B cell (primary cell): ENCODE measurements around the gene TBCA. TPM values are rescaled to one million over a fixed set of nuclear protein-coding genes. Genes with fewer than 3 reads are reported as not detected.

Experiments
- ATAC-seq: fragments of 200-7000 bp; cut with Tn5 transposase; one replicate; pipeline ENCODE4 v1.10.0; 2021; ENCODE audit warnings: low read depth, mild to moderate bottlenecking, moderate number of reproducible peaks, moderate library complexity
- CTCF ChIA-PET: fragments of 350-600 bp; sonication (Branson Sonifier 250); formaldehyde crosslinking; loops from one replicate; lab custom pipeline; 2021; ENCODE audit warnings: antibody characterized with exemption, inconsistent platforms; lab: Charles Lee
- POLR2A ChIA-PET: fragments of 350-600 bp; sonication (Branson Sonifier 250); formaldehyde crosslinking; loops from one replicate; lab custom pipeline; 2021; ENCODE audit warnings: antibody characterized with exemption; lab: Charles Lee
- DNase-seq: peaks from one replicate; pipeline ENCODE4 v3.0.0; 2013
- H2AFZ ChIP-seq: 2 replicates; pipeline ENCODE4 v1.6.1; 2012; ENCODE audit warnings: mild to moderate bottlenecking, low read depth, low read length; ENCODE audit not compliant: insufficient read depth, poor library complexity, severe bottlenecking
- H3K27ac ChIP-seq, 2 donors: 1 replicate in 1 of 2; 2 replicates in 1 of 2; pipeline ENCODE4 v1.5.1; 2012 to 2013; ENCODE audit warnings: low read length in 2 of 2, mild to moderate bottlenecking in 2 of 2, moderate library complexity in 1 of 2
- H3K27me3 ChIP-seq, 4 experiments: fragments of 200-600 bp in 1 of 4; sonication (generic) in 1 of 4; replicated peaks in 1 of 4; 1 replicate in 2 of 4; 2 replicates in 2 of 4; pipeline versions ENCODE4 v1.6.1 to v1.7.0; 2013 to 2016; ENCODE audit warnings: low read length in 3 of 4, mild to moderate bottlenecking in 2 of 4, mixed read lengths in 1 of 4, moderate library complexity in 1 of 4; ENCODE audit not compliant: insufficient read depth in 4 of 4, control insufficient read depth in 3 of 4; ENCODE audit errors: control extremely low read depth in 1 of 4
- H3K36me3 ChIP-seq, 2 experiments: replicated peaks in 1 of 2; 1 replicate in 1 of 2; 2 replicates in 1 of 2; pipeline versions ENCODE4 v1.6.1 to v1.7.1; 2013; ENCODE audit warnings: low read length in 1 of 2; ENCODE audit not compliant: insufficient read depth in 2 of 2, control insufficient read depth in 1 of 2; ENCODE audit errors: control extremely low read depth in 1 of 2, extremely low read depth in 1 of 2
- H3K4me1 ChIP-seq, 2 donors: fragments of 200-600 bp in 1 of 2; sonication (generic) in 1 of 2; 1 replicate in 1 of 2; 2 replicates in 1 of 2; pipeline versions ENCODE4 v1.5.1 to v1.6.1; 2013 to 2017; ENCODE audit warnings: low read length in 2 of 2; ENCODE audit not compliant: control insufficient read depth in 2 of 2, insufficient read depth in 2 of 2
- H3K4me2 ChIP-seq: replicated peaks from 2 replicates; pipeline ENCODE3; 2012; ENCODE audit warnings: mild to moderate bottlenecking, low read depth, low read length; ENCODE audit not compliant: poor library complexity, severe bottlenecking
- H3K4me3 ChIP-seq, 5 experiments: fragments of 200-600 bp in 1 of 5; sonication (generic) in 1 of 5; 1 replicate in 3 of 5; 2 replicates in 2 of 5; pipeline versions ENCODE4 v1.5.1 to v1.7.0; 2011 to 2016; ENCODE audit warnings: low read length in 4 of 5, mild to moderate bottlenecking in 4 of 5, low read depth in 2 of 5, control low read depth in 1 of 5, moderate library complexity in 1 of 5; ENCODE audit not compliant: insufficient read depth in 1 of 5; ENCODE audit errors: control extremely low read depth in 1 of 5, extremely low read depth in 1 of 5
- H3K79me2 ChIP-seq: fragments of 200-600 bp; sonication (generic); one replicate; pipeline ENCODE4 v1.6.0; 2016; ENCODE audit warnings: low read length; ENCODE audit not compliant: control insufficient read depth, insufficient read depth
- H3K9ac ChIP-seq: fragments of 200-600 bp; sonication (generic); 2 replicates; pipeline ENCODE4 v1.6.1; 2017; ENCODE audit warnings: mild to moderate bottlenecking, low read length, moderate library complexity
- H3K9me3 ChIP-seq, 3 donors: one replicate each; pipeline versions ENCODE4 v1.6.1 to v1.7.1; 2013; ENCODE audit warnings: low read length in 2 of 3; ENCODE audit not compliant: control insufficient read depth in 2 of 3, insufficient read depth in 1 of 3; ENCODE audit errors: control extremely low read depth in 1 of 3
- H4K20me1 ChIP-seq: 2 replicates; pipeline ENCODE4 v1.6.0; 2012; ENCODE audit warnings: mild to moderate bottlenecking, low read length; ENCODE audit not compliant: insufficient read depth, control insufficient read depth, poor library complexity, severe bottlenecking
- H3K27ac Mint-ChIP-seq: one replicate; pipeline ENCODE4 v1.8.0; 2021; ENCODE audit warnings: mixed read lengths
- H3K27me3 Mint-ChIP-seq: one replicate; pipeline ENCODE4 v1.8.0; 2021; ENCODE audit warnings: mixed read lengths
- H3K4me1 Mint-ChIP-seq: one replicate; pipeline ENCODE4 v1.8.0; 2021; ENCODE audit warnings: mixed read lengths
- H3K4me3 Mint-ChIP-seq: one replicate; pipeline ENCODE4 v1.8.0; 2021; ENCODE audit warnings: mixed read lengths
- H3K9me3 Mint-ChIP-seq: one replicate; pipeline ENCODE4 v1.8.0; 2022; ENCODE audit warnings: mixed read lengths; ENCODE audit not compliant: insufficient read depth
- CTCF ChIP-seq: fragments of 200-600 bp; IDR thresholded peaks from one replicate; pipeline ENCODE4 v1.8.0; 2022; ENCODE audit warnings: antibody characterized with exemption, mild to moderate bottlenecking
- EZH2 ChIP-seq: IDR thresholded peaks from 2 replicates; pipeline ENCODE4 v1.6.1; 2012; ENCODE audit warnings: borderline replicate concordance, low read depth, mild to moderate bottlenecking, moderate library complexity, low read length; ENCODE audit not compliant: insufficient read depth, poor library complexity, severe bottlenecking
- intact Hi-C: fragments of 100-400 bp; cut with micrococcal nuclease; formaldehyde crosslinking; loops from one replicate; pipeline ENCODE4 v1.10.0; 2022
- polyA plus RNA-seq: library from polyadenylated mRNA; depleted of rRNA; stranded (reverse); fragments of >200 nt; gene quantifications from 2 replicates; pipeline ENCODE4 v1.2.3, GENCODE V29; 2012
- total RNA-seq, 2 donors: library from RNA; stranded (reverse); fragments of 120-200 nt in 1 of 2; gene quantifications; 1 replicate in 1 of 2; 2 replicates in 1 of 2; pipeline versions ENCODE4 v1.2.3 to v1.2.4, GENCODE V29; 2013 to 2022

The TBCA gene
- total and polyA plus RNA-seq, 2 donors (not counting 1 experiment from before 2014, with no cell fraction given) = 22.3 to 110 TPM

GRCh38 chr5:77662635-77663034, 113.5 kb downstream of the TBCA start:
- Histone ChIP-seq H2AFZ (no peak overlapping the region), H4K20me1 (no peaks in the 10 kb centered on the region), H3K36me3 (no peaks in the 10 kb centered on the region), H3K27ac (no peak overlapping the region), H3K4me2 (no peak overlapping the region), H3K27me3 (peaks cover 0 to 8% (median 2%) of the 10 kb centered on the region in 4 experiments), H3K9me3 (no peaks in the 10 kb centered on the region), H3K79me2 (no peaks in the 10 kb centered on the region), H3K4me1 (no peaks in the 10 kb centered on the region), H3K4me3 (no peak overlapping the region), H3K9ac (no peak overlapping the region)
- Mint-ChIP-seq H3K4me1 (no peaks in the 10 kb centered on the region), H3K4me3 (no peak overlapping the region), H3K9me3 (no peaks in the 10 kb centered on the region), H3K27me3 (peaks cover 21% of the 10 kb centered on the region), H3K27ac (no peak overlapping the region)
- no peak for DNase-seq
- ATAC-seq = no peak
- ChIA-PET CTCF (no interaction called here), POLR2A (no interaction called here)
- intact Hi-C loops = no loop called here
- TF ChIP-seq CTCF = no peak

- Histone ChIP-seq H2AFZ (no peak overlapping the region), H3K9me3 (peaks cover 0 to 2% (median 1%) of the 10 kb centered on the region in 3 donors), H3K36me3 (no peaks in the 10 kb centered on the region), H3K27ac (no peak overlapping the region), H4K20me1 (no peaks in the 10 kb centered on the region), H3K79me2 (no peaks in the 10 kb centered on the region), H3K9ac (no peak overlapping the region), H3K4me1 (no peaks in the 10 kb centered on the region), H3K4me3 (no peak overlapping the region), H3K27me3 (peaks cover 0 to 5% (median 0%) of the 10 kb centered on the region in 4 experiments), H3K4me2 (no peak overlapping the region)
- H3K4me3 Mint-ChIP-seq = no peak overlapping the region
- ATAC-seq (no peak), DNase-seq (no peak)
- no peaks in the 10 kb centered on the region for H3K4me1 Mint-ChIP-seq
- H3K9me3 Mint-ChIP-seq = no peaks in the 10 kb centered on the region
- intact Hi-C loops = no loop called here
- no peak overlapping the region for H3K27ac Mint-ChIP-seq
- CTCF ChIA-PET = no interaction called here
- TF ChIP-seq CTCF (no peak), EZH2 (no peak)
- POLR2A ChIA-PET = no interaction called here
- H3K27me3 Mint-ChIP-seq = peaks cover 38% of the 10 kb centered on the region
Measured at GRCh38 chr5:77658662-77659061, 117.5 kb downstream of the TBCA start.
